A172 (cell line): ENCODE measurements around the gene LTBP4. TPM values are rescaled to one million over a fixed set of nuclear protein-coding genes. Genes with fewer than 3 reads are reported as not detected.
"Not testable (repeated sequence)": the region's sequence is repeated elsewhere in the genome, so short reads cannot be mapped to it uniquely, and the experiment has no call there.

Experiments used
- DNase-seq: peaks from one replicate; pipeline ENCODE4 v3.0.0-alpha.2; 2015; ENCODE audit warnings: low spot score
- total RNA-seq: library from RNA; depleted of rRNA; stranded (reverse); fragments of >200 nt; shearing (Covaris generic); gene quantifications from 2 replicates; pipeline ENCODE4 v1.2.3, GENCODE V29; 2014

The LTBP4 gene
- total RNA-seq, 1 experiment from 2014 or later, result 13.9 TPM

DNA sequence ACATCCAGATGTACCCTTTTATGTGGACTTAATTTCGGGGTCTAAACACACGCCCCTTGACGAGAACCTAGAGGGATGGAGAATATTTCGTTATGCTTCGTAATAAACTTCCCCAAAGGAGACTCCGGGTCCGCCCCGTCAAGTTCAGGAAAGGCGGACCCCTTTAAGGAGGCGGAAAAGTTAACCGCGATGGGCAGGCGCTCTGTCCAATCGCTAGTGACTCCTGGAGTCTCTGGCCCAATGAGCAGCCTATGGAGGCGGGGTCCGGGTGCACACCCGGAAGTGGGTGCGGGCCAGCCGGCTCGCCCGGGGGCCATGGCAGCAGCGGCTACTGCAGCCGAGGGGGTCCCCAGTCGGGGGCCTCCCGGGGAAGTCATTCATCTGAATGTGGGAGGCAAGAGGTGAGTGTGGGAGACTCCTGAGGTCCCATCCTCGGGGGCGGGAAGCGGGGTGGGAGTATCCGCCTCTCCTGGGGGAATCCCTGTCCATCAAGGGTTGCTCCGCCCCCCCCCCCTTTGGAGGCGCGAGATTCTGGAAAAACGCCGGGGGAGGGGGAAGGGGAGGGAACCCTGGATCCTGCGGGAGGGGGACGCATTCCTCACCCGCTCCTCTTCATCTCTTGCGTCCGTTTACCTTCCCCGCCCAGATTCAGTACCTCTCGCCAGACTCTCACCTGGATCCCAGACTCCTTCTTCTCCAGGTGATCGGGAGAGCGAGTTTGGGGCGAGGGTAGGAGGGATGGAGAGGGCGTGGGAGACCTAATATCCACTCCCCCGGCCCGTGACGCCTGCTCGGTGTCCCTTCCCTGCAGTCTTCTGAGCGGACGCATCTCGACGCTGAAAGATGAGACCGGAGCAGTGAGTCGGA, 24.4 kb upstream of the LTBP4 start, which contains the start of gene SHKBP1:
Gene SHKBP1 (plus strand): TSS at position 289 of the 867 bp plus-strand sequence. CDS start 27 bp downstream, at position 316.
- DNase-seq, result peak; percentile 95

DNA sequence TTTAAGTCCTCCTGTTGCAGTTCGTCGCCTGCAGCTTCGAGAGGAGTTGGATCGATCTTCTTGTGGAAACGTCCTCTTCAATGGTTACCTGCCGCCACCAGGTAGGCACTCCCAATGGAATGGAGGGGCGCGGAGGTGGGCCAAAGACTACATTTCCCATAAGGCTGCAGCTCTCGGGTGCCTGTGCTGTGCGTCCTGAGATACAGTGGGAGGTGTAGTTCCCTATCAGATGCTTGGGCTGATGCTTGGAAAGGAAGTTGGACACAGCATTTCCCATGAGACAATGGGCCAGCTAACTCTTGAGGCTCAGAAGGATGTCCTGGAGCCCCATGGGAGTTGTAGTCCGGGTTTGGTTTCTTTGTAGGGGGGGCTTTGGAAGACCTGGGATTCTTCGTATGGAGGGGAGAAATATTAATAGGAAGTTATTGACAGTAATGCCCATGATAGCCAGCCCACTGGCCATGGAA, 22.7 kb upstream of the LTBP4 start:
- peak; percentile 50 for DNase-seq

DNA sequence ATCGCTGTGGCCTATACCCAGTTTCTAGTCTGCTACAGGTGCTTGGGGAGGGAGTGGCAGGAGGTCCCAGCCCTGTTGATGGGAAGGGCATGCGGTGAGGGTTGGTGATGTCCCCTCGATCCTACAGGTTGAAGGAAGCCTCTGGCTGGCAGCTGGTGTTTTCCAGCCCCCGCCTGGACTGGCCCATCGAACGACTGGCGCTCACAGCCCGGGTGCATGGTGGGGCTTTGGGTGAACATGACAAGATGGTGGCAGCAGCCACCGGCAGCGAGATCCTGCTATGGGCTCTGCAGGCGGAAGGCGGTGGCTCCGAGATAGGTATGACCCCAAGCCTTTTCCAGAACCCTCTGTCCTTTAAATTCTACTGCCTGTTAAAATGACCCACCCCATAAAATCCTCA, 20.6 kb upstream of the LTBP4 start:
- DNase-seq, result no peak

DNA sequence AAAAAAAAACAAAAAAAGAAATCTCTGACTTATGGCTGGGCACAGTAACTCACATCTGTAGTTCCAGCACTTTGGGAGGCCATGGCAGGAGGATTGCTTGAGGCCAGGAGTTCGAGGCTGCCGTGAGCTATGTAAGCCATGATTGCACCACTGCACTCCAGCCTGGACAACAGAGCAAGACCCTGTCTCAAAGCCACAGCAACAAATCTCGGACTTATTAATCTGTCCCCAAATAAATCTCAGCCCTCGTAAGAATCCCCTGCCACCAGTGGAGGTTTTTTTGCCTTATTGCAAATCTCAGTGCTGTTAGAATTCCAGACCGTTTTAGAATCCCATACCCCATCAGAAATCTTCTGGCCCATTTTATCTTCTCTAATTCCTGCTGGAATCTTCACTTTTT, 19.6 kb upstream of the LTBP4 start:
- no peak for DNase-seq

DNA sequence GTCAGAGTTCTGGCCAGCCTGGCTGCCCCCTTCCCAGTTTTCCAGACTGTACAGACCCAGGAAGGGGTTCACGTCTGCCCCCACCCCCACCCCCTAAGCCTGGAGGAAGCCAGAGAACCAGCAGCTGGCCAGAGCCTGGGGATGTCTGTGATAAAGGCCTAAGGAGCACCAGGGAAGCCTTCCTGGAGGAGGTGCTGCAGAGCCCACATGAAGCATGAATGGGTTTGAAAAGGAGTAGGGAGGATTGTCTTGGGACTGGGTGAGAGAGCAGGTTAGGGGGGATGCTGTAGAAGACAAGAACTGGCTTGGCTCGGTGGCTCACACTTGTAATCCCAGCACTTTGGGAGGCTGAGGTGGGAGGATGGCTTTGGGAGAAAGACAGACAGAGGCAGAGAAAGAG, 18.7 kb upstream of the LTBP4 start:
- DNase-seq, result no peak

DNA sequence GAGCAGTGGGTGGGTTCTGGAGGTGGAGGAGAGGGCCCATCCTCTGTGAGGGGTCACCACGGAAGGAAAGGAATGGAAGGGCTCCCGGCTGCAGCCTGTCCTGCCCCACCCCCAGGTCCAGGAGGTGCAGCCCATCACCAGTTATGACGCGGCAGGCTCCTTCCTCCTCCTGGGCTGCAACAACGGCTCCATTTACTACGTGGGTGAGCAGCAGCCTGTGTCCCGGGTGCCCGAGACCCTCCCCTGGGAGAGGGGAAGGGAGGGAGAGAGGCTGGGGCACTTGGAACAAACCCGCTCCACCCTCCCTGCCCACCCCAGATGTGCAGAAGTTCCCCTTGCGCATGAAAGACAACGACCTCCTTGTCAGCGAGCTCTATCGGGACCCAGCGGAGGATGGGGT, 17.9 kb upstream of the LTBP4 start:
- DNase-seq, result no peak

DNA sequence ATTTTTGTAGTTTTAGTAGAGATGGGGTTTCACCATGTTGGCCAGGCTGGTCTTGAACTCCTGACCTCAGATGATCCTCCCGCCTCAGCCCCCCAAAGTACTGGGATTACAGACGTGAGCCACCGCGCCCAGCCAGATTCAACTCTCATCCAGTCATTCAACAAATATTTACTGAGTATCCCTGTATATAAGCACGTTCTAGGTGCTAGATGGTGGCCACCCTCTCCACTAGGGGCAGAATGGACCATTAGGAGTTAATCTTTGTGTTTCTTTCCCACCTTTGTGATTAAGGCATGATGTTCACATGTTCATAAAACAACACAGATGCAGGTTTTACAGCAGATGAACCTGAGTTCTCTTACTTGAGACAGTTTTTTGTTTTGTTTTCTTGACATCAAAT, 17.2 kb upstream of the LTBP4 start:
- peak; percentile 37 for DNase-seq

DNA sequence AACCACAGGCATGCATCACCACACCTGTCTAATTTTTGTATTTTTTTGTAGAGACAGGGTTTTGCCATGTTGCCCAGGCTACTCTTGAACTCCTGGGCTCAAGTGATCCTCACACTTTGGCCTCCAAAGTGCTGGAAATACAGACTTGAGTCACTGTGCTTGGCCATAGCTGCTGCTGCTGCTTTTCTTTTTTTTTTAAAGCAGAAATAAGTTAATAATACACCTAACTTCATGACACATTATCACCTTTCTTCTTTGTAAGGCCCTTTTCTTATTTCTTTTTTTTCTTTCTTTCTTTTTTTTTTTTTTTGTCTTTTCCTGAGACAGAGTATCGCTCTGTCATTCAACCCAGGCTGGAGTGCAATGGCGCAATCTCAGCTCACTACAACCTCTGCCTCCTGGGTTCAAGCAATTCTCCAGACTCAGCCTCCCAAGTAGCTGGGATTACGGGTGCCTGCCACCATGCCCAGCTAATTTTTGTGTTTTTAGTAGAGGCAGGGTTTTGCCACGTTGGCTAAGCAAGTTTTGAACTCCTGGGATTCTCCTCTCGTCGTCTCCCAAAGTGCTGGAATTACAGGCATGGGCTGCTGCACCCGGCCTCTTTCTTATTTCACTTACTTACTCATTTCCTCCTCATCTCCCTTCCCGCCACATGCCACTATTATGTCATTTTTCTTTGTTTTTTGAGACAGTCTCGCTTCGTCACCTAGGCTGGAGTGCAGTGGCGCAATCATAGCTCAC, 15.8 kb upstream of the LTBP4 start:
- peak; percentile 90 for DNase-seq

DNA sequence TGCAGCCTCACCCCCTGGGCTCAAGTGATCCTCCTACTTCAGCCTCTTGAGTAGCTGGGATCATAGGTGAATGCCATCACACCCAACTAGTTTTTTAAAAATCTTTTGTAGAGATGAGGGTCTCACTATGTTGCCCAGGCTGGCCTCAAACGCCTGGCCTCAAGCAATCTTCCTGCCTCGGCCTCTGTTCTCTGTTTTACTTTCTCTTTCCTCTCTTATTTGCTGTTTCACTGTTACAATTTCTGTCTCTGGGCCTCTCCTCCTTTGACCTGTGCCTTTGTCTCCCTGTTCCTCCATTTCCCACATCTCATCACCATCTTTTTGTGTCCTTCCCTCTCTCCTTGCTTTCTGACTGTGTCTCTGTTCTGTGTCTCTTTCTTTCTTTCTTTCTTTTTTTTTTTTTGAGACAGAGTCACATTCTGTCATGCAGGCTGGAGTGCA, 15.2 kb upstream of the LTBP4 start:
- DNase-seq, result no peak

DNA sequence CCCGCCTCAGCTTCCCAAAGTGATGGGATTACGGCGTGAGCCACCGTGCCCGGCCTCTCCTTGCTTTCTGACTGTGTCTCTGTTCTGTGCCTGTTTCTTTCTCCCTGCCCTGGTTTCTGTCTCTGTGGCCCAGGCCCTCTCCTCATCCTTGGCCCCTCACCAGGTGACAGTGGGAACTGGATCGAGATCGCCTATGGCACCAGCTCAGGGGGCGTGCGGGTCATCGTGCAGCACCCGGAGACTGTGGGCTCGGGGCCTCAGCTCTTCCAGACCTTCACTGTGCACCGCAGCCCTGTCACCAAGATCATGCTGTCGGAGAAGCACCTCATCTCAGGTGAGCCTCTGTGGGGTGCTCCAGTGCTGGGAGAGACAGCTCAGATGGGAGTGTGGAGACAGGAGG, 14.6 kb upstream of the LTBP4 start:
- no peak for DNase-seq

DNA sequence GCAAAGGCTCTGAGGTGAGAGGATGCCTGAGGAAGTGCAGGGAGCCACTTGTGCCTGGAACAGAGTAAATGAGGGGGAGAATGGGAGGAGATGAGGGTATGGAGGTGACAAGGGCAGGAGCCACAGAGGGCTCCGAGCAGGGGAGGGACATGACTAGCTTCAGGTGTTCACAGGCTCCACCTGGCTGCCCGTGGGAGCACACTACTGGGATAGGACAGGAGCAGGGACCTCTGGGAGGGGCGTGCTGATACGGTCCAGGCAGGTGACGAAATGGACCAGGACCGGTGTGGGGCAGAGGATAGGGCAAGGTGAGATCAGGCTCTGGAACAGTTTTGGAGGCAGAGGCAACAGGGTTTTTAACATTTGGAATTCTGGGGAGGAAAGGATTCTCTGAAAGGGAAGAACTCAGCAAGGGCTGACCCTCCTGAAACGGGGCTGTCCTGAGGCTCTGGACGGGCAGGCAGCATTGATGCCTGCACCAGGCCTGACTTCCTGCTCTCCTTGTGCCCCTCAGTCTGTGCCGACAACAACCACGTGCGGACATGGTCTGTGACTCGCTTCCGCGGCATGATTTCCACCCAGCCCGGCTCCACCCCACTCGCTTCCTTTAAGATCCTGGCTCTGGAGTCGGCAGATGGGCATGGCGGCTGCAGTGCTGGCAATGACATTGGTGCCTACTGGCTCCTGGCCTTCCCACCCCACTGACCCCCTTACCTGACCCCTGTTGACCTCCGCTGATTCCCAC, 12.9 kb upstream of the LTBP4 start:
- DNase-seq, result peak; percentile 83

DNA sequence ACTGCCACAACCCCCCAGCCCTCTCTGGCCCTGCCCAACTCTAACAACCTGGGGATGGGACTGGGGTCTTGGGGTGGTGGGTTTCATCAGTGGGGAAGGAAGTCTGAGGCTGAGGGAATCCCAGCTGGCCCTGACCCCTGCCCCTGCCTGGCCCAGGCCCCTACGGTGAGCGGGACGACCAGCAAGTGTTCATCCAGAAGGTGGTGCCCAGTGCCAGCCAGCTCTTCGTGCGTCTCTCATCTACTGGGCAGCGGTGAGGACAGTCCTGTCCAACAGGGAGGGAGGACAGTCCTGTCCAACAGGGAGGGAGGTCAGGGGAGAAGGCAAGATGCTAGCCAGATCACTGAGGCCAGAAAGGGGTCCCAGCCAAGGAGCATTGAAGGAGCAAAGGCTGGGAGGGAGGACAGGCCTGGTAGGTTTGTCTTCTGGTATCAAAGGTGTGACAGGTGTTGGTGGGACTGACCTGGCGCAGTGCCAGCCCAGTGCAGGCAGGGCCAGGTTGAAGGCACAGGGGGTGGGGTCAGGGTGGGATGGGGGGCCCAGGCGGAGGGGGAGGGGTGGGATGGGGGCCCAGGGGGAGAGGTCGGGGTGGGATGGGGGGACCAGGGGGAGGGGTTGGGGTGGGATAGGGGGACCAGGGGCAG, 12.1 kb upstream of the LTBP4 start:
- DNase-seq, result no peak

DNA sequence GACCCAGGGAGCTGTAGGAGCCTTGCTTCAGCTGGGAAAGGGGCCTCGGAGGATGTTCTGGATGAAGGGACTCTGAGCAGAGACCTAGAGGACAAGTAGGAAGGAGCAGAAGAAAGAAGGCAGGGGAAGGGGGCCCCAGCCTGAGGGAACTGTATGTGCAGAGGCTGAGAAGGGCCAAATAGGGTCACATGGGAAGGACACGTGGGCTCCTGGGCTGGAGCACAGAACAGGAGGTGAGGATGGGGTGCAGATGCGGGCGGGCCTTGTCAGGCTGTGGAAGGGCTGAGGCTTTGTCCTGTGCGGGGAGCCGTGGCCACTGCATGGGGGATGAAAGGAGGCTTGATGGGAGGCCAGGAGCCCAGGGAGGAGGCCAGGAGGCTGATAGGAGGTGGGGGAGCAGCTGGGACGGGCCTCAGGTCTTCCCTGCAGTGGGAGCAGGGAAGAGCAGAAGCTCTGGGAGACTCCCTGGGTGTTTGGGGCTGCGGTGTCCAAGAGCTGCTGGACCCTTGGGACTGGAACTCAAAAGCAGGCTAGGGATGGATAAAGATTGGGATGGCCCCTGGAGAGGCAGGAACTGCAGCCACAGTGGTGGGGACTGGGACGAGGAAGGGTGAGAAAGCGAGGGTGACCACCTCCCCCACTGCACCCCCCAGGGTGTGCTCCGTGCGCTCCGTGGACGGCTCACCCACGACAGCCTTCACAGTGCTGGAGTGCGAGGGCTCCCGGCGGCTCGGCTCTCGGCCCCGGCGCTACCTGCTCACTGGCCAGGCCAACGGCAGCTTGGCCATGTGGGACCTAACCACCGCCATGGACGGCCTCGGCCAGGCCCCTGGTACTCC, 11.4 kb upstream of the LTBP4 start:
- no peak for DNase-seq

DNA sequence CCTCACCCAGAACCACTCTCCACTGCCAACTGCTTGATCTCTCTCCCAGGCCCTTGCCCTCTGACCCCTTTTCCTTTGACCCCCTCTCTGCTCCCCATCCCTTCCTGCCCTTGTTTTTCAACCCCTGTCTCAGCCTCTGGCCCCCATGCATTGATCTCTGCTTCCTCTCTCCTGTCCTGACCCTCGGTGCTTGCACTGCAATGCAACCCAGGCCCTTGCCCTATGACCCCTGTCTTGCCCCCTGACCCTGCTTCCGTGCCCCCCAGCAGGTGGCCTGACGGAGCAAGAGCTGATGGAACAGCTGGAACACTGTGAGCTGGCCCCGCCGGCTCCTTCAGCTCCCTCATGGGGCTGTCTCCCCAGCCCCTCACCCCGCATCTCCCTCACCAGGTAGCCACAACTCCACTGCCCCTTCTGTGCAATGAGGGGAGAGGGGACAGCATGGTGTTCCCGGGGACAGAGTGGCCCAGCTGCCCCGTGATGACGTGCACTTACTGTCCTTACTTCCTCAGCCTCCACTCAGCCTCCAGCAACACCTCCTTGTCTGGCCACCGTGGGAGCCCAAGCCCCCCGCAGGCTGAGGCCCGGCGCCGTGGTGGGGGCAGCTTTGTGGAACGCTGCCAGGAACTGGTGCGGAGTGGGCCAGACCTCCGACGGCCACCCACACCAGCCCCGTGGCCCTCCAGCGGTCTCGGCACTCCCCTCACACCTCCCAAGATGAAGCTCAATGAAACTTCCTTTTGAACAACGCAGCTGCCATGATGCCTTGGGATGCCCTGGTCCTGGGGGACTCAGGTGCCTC, 10.5 kb upstream of the LTBP4 start:
- DNase-seq, result no peak

DNA sequence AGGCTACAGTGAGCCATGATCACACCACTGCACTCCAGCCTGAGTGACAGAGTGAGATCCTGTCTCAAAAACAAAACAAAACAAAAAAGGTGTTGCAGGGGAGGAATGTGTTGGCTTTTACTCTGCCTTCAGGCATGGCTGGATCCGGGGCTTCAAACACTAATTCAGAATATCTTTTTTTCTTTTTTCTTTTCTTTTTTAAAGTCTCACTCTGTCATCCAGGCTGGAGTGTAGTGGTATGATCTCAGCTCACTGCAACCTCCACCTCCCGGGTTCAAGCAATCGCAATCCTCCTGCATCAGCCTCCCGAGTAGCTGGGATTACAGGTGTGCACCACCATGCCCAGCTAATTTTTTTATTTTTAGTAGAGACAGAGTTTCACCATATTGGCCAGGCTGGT, 9.4 kb upstream of the LTBP4 start:
- not testable (repeated sequence) for DNase-seq

DNA sequence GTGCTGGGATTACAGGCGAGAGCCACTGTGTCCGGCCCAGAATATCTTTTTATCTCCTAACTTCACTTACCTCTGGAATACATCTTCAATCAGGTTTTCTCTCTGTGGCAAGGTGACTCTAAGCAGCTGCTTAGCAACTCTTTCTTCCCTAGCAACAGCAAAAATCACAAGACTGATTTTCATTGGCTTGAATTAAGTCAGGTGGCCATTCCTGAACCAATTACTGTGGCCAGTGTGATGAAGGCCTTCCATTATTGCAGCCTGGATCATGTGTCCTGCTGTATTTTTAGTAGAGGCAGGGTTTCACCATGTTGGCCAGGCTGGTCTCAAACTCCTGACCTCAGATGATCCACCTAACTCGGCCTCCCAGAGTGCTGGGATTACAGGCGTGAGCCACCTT, 9.0 kb upstream of the LTBP4 start:
- DNase-seq, result peak; percentile 83

DNA sequence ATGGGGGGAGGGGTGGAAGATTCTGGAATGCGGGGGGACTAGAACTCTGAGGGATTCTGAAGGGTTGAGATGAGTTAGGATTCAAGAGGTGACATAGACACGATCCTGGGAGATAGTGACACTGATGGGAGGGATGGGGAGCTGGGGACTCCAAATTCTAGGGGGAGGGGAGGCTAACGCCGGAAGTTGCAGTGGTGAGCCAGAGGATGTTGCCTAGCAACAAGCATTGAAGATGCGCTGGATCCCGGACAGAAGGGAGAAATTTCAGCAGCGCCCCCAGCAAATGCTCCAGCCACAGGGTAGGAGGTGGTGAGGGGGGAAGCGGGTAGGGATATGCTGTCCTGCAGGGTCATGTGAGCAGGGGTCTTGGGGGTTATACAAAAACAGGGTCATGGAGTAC, 6.9 kb upstream of the LTBP4 start:
- no peak for DNase-seq

DNA sequence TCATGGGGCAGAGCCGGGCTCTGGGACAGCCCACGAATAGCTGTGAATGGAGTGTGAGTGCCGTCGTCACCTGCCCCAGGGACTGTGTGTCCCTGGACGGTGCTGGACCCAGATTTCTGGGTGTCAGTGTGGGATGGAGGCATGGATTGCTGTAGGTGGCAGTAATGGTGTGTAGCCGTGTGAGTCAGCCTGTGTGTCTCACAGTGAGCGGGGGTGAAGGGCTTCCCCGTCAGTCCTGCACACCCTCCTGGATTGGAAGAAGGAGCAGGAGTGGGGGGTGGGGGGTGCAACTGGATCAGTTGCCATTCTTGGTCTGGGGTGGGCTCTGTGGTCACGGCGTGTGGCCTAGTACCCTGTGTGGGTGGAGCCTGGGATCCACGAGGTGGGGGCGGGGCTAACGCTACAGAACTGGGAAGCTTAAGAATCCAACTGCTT, 6.5 kb upstream of the LTBP4 start:
- DNase-seq, result peak; percentile 66

DNA sequence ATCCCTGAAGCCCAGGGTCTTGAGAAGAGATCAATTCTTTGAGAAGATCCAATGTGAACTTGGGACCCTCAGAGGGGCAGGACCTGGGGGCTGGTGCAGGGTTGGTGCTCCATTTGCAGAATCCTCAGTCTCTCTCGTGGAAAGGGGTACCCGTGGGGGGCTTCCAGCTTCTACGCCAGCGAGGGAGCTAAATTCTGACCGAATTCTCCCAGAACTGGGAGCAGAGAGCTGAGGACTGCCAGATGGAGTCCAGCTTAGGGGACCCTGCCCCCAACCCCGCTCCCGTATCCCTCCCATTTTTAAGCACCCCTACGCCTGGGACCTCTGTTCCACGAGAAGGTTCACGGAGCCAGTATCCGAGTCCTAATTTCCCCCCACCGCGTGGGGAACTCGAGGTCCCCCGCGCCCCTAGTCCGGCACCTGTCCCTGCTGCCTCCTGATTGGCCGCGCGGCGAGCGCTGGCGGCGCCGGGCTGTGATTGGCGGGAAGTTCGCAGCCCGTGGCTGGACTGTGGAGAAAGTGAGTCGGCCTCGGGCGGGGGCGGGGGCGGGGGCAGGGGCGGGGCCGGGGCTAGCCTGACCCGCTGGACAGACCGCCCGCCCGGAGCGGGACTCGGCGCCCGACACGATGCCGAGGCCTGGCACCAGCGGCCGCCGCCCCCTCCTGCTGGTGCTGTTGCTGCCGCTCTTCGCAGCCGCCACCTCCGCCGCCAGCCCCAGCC, 4.4 kb upstream of the LTBP4 start:
- DNase-seq, result no peak
